HG03460 (cell line): Measurements from ENCODE around the gene LEPROT.

ENCODE experiments used
- ATAC-seq: cut with Tn5 transposase; IDR thresholded peaks from one replicate; pipeline ENCODE4 v1.9.1; 2021; ENCODE audit not compliant: unreplicated experiment

Gene LEPROT

GRCh38 chr1:65412256-65412983 is 8.0 kb upstream of the LEPROT start:
- ATAC-seq = no peak

- ATAC-seq = no peak
Measured at GRCh38 chr1:65412984-65413375, 7.5 kb upstream of the LEPROT start.

GRCh38 chr1:65414538-65414937 is 5.9 kb upstream of the LEPROT start:
- ATAC-seq = no peak

GRCh38 chr1:65416767-65417166 is 3.7 kb upstream of the LEPROT start:
- no peak for ATAC-seq

- ATAC-seq = no peak
Measured at GRCh38 chr1:65417729-65418128, 2.7 kb upstream of the LEPROT start.

GRCh38 chr1:65418522-65419185 is 1.8 kb upstream of the LEPROT start:
- ATAC-seq = no peak

- ATAC-seq = peak; percentile 92
Measured at GRCh38 chr1:65419681-65420589, 533 bp upstream of the LEPROT start.

- ATAC-seq = no peak
Measured at GRCh38 chr1:65421351-65422025, 1.0 kb downstream of the LEPROT start.

- ATAC-seq = no peak
Measured at GRCh38 chr1:65422241-65423203, 2.1 kb downstream of the LEPROT start.

- no peak for ATAC-seq
Measured at GRCh38 chr1:65423884-65424572, 3.6 kb downstream of the LEPROT start.

GRCh38 chr1:65424573-65424889 is 4.1 kb downstream of the LEPROT start:
- no peak for ATAC-seq

GRCh38 chr1:65425006-65425405 is 4.5 kb downstream of the LEPROT start:
- ATAC-seq = no peak

GRCh38 chr1:65425697-65426096 is 5.2 kb downstream of the LEPROT start:
- no peak for ATAC-seq

GRCh38 chr1:65429078-65429477 is 8.6 kb downstream of the LEPROT start:
- ATAC-seq = no peak

GRCh38 chr1:65429806-65430205 is 9.3 kb downstream of the LEPROT start:
- no peak for ATAC-seq

- ATAC-seq = no peak
Measured at GRCh38 chr1:65431111-65431705, 10.7 kb downstream of the LEPROT start.

- no peak for ATAC-seq
Measured at GRCh38 chr1:65432918-65433317, 12.4 kb downstream of the LEPROT start.

GRCh38 chr1:65434255-65434654 is 13.8 kb downstream of the LEPROT start:
- ATAC-seq = no peak

GRCh38 chr1:65434760-65435159 is 14.3 kb downstream of the LEPROT start:
- no peak for ATAC-seq
